Activated CD4-positive, alpha-beta memory T cell treated with anti-CD3 and anti-CD28 coated beads, Interleukin-2, amount 10 ng/mL, durations not matched to agents 7 days and 5 days (primary cell): Measurements from ENCODE around the gene S100A9. TPM values are rescaled to one million over a fixed set of nuclear protein-coding genes. Genes with fewer than 3 reads are reported as not detected.

Experiments used
- CTCF ChIA-PET: fragments of 350-600 bp; sonication (Branson Sonifier 250); formaldehyde crosslinking; loops from one replicate; lab custom pipeline; 2021; ENCODE audit warnings: antibody characterized with exemption, inconsistent platforms; lab: Charles Lee
- POLR2A ChIA-PET: fragments of 350-600 bp; sonication (Branson Sonifier 250); formaldehyde crosslinking; loops from one replicate; lab custom pipeline; 2021; ENCODE audit warnings: antibody characterized with exemption; lab: Charles Lee
- DNase-seq: peaks from one replicate; pipeline ENCODE4 v3.0.0-alpha.2; 2020
- H3K27ac Mint-ChIP-seq: one replicate; pipeline ENCODE4 v1.8.0; 2021; ENCODE audit warnings: mild to moderate bottlenecking, mixed read lengths
- H3K27me3 Mint-ChIP-seq: one replicate; pipeline ENCODE4 v1.8.0; 2021; ENCODE audit warnings: mixed read lengths
- H3K36me3 Mint-ChIP-seq: one replicate; pipeline ENCODE4 v1.8.0; 2021; ENCODE audit warnings: low read depth, mixed read lengths
- H3K4me1 Mint-ChIP-seq: one replicate; pipeline ENCODE4 v1.8.0; 2021; ENCODE audit warnings: mixed read lengths
- H3K4me3 Mint-ChIP-seq: one replicate; pipeline ENCODE4 v1.8.0; 2021; ENCODE audit warnings: mild to moderate bottlenecking, mixed read lengths
- H3K9me3 Mint-ChIP-seq: one replicate; pipeline ENCODE4 v1.8.0; 2021; ENCODE audit warnings: mixed read lengths
- total RNA-seq, 2 experiments: library from RNA; stranded (reverse); gene quantifications; one replicate each; pipeline ENCODE4 v1.2.3, GENCODE V29; 2021

The S100A9 gene
- total RNA-seq, 2 experiments from 2014 or later = 0.55 TPM; not detected in 1

DNA sequence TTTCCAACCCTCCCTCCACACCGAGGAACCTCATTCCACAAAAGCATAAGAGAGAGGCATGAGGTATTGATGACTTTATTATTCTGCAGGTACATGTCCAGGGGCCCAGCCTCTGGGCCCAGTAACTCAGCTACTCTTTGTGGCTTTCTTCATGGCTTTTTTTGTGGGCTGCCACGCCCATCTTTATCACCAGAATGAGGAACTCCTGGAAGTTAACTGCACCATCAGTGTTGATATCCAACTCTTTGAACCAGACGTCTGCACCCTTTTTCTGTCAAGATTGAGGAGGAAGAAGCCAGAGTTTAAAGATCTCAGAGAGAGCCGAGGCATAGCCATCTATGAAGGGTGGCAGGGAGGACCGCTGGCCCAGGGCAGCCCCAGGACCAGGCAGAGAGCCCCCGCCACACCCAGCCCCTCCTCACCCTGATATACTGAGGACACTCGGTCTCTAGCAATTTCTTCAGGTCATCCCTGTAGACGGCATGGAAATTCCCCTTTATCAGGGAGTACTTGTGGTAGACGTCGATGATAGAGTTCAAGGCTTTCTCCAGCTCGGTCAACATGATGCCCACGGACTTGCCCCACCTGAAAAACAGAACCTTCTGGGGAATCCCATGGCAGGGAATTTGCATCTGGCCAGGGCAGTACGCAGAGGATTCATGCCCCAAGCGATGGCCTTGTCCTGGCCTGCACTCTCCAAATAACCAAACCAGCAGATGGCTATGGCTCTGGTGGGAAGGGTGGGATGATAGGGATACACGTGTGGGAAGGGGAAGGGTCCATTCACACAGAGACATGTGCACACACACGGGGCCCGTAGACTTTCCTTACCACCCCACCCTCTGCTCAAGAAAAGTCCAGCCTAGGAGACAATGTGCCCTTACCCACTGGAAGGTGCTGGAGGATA, 32.6 kb downstream of the S100A9 start:
- no peaks in the 10 kb centered on the region for H3K36me3 Mint-ChIP-seq
- H3K4me3 Mint-ChIP-seq = no peak overlapping the region
- no peaks in the 10 kb centered on the region for H3K9me3 Mint-ChIP-seq
- H3K27me3 Mint-ChIP-seq = peaks cover 17% of the 10 kb centered on the region
- peaks cover 11% of the 10 kb centered on the region for H3K4me1 Mint-ChIP-seq
- no peak overlapping the region for H3K27ac Mint-ChIP-seq
- POLR2A ChIA-PET = no interaction called here
- CTCF ChIA-PET = no interaction called here
- no peak for DNase-seq

DNA sequence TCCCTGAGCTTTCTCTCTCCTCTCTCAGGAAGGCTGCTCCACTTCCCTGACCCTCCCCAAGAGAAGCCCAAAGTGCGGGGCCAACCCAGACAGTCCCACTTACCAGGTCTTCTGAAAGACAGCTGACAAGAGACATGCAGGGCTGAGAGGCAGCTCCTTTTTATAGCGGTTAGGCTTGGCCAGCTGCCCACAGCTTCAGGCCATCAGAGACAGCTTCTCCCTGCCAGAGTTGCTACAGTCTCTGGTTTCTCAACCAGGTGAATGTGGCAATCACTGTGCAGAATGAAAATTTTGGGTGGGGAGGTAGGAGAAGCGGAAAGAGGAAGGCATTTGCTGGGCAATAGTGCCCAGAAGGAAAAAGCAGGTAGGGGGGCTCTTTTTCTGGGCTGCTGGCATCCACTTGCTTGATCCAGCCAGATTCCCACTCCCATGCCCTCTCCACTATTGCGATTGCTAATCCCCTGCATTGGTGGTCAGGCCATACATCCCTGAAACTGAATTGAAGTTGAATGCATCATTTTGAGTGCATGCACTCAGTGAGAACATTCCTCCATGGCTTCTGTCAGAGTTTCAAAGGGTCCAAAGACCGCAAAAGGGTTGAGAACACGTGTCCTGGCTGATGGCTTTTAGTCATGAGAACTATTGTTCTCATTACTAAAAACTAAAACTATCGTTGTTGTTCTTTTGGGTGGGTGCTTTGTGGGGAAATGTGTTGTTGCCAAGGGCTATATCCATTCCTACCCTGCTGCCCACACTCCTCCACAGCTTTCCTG, 33.5 kb downstream of the S100A9 start, which contains the start of gene S100A8:
TSS of gene S100A8 (minus strand) at position 136 of the 773 bp plus-strand sequence. CDS start 538 bp downstream, outside the sequence.
- CTCF ChIA-PET = no interaction called here
- no peaks in the 10 kb centered on the region for H3K9me3 Mint-ChIP-seq

DNA sequence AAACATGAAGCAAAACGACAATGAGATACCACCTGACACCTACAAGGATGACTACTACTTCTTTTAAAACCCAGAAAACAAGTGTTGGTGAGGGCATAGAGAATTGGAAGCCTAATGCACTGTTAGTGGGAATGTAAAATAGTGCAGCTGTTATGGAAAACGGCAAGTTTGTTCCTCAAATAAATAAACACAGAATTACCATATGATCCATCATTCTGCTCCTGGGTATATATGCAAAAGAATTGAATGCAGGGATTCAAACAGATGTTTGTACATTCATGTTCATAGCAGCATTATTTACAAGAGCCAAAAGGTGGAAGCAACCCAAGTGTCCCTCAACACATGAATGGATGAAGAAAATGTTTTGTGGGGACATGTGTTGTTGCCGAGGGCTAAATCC, 34.6 kb downstream of the S100A9 start:
- H3K27me3 Mint-ChIP-seq = peaks cover 20% of the 10 kb centered on the region
- CTCF ChIA-PET = no interaction called here
- H3K27ac Mint-ChIP-seq = no peak overlapping the region
- no peak overlapping the region for H3K4me3 Mint-ChIP-seq
- no peaks in the 10 kb centered on the region for H3K36me3 Mint-ChIP-seq
- H3K4me1 Mint-ChIP-seq = no peaks in the 10 kb centered on the region
- POLR2A ChIA-PET = no interaction called here
- no peak for DNase-seq
- no peaks in the 10 kb centered on the region for H3K9me3 Mint-ChIP-seq

More for the DNA sequence above, 33.5 kb downstream of the S100A9 start, which contains the start of gene S100A8:
- H3K4me3 Mint-ChIP-seq = no peak within 1 kb of the TSS
- peaks cover 20% of the 10 kb centered on the region for H3K27me3 Mint-ChIP-seq
- H3K27ac Mint-ChIP-seq = no peak within 1 kb of the TSS
- H3K4me1 Mint-ChIP-seq = peaks cover 7% of the 10 kb centered on the region
- H3K36me3 Mint-ChIP-seq = no peaks in the 10 kb centered on the region
- POLR2A ChIA-PET = no interaction called here
- DNase-seq = no peak

DNA sequence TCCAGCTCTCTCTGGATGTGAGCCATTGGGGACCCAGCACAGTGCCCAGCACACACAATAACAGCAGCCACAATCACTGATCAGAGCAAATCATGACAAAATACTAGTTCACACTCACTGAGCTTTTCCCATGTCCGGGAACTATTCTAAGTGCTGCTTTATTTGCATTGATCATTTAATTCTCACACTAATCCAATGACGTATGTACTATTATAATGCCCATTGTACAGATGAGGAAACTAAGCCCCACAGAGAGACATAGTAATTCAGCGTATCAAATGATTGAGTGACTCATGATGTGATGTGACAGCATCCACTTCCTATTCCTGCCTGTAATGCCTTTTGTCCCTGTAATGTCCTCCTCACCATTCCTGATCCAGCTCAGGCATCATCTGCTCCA, 35.2 kb downstream of the S100A9 start:
- H3K27me3 Mint-ChIP-seq = peaks cover 20% of the 10 kb centered on the region
- H3K4me1 Mint-ChIP-seq = no peaks in the 10 kb centered on the region
- ChIA-PET CTCF (no interaction called here), POLR2A (no interaction called here)
- H3K27ac Mint-ChIP-seq = no peak overlapping the region
- H3K36me3 Mint-ChIP-seq = no peaks in the 10 kb centered on the region
- no peak overlapping the region for H3K4me3 Mint-ChIP-seq
- H3K9me3 Mint-ChIP-seq = no peaks in the 10 kb centered on the region
- no peak for DNase-seq

DNA sequence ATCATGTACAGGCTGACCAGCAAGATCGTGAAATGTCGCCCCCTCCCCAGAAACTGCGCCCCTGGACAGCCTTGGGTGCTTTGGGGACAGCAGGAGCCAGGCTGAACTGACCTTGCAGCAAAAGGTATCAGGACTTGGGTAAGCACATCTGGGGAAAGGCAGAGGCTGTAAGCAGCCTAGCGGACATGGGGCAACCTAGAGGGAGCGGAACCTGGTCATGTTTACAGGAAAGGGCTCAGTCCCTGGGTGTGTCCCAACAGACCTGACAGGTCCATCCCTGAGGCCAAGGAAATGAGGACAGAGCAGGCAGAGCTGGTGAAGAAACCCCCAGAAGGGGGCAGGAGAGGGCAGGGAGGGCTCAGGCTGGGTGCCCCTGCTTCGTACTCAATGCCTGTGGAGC, 36.3 kb downstream of the S100A9 start:
- ChIA-PET POLR2A (no interaction called here), CTCF (no interaction called here)
- no peak overlapping the region for H3K4me3 Mint-ChIP-seq
- H3K4me1 Mint-ChIP-seq = no peaks in the 10 kb centered on the region
- H3K36me3 Mint-ChIP-seq = no peaks in the 10 kb centered on the region
- no peaks in the 10 kb centered on the region for H3K9me3 Mint-ChIP-seq
- H3K27me3 Mint-ChIP-seq = peaks cover 20% of the 10 kb centered on the region
- DNase-seq = no peak
- H3K27ac Mint-ChIP-seq = no peak overlapping the region

DNA sequence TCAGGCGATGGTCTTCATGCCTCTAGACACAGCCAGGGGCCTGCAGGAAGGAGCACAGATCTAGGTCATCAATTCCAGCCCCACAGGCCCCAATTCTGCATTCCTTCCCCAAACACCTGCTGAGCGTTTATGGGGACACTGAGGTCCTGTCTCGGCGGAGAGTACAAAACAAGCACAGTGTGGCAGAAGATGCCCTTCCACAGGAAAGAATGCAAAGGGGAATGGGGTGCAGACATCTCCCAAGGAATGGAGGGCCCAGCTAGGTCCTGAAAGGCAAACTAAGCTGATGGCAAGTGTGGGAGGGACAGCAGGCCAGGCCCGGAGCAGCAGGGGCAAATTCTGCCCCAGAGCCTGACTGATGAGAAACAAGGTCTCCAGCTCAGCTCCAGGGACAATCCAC, 36.7 kb downstream of the S100A9 start:
- no peaks in the 10 kb centered on the region for H3K9me3 Mint-ChIP-seq
- no peak overlapping the region for H3K27ac Mint-ChIP-seq
- H3K4me3 Mint-ChIP-seq = no peak overlapping the region
- CTCF ChIA-PET = no interaction called here
- no peaks in the 10 kb centered on the region for H3K36me3 Mint-ChIP-seq
- H3K27me3 Mint-ChIP-seq = peaks cover 17% of the 10 kb centered on the region
- no peaks in the 10 kb centered on the region for H3K4me1 Mint-ChIP-seq
- POLR2A ChIA-PET = no interaction called here
- no peak for DNase-seq

DNA sequence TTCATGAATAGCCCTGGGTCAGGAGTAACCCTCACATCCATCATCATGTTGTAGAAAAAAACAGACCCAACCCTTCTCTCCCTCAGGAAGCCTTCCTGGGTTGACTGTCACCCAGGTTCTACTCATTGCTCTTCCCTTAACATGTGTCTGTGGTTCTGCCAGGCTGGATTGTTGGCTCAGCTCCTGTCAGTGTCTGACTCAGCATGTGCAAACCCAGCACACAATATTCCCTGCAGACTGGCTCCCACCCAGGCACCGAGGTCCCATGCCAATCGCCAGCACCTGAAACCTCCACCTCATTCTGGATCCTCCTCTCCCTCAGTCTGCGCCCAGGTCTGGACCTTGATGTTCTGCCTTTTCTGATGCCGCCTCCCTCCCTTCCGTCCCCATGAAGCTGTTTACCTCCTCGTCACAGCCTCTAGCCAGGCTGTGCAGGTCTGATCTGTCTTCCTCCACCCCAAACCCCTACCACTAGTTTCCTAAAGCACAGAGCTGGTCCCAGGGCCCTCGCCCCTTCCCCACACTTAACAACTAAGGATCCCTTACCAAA, 37.6 kb downstream of the S100A9 start:
- H3K27ac Mint-ChIP-seq = no peak overlapping the region
- POLR2A ChIA-PET = no interaction called here
- CTCF ChIA-PET = no interaction called here

DNA sequence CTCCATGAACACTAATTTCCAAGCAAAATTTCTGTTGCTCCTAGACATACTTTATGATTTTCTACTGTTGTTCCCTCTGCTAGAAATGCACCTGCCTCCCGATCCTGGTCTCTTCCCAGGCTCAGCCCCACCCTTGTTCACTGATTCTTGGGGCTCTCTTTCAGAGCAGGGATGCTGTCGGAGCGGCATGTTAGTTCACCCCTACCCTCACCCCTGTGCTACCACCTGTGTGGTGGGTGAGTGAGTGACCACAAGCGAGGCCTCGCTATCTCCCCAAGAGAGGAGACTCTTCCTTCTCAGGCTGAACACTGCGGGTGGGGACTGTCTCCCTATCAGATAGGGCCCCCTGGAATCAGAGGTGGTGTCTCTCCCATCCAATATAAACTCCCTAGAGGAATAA, 38.1 kb downstream of the S100A9 start:
- POLR2A ChIA-PET = no interaction called here
- Mint-ChIP-seq H3K27me3 (peaks cover 15% of the 10 kb centered on the region), H3K4me1 (no peaks in the 10 kb centered on the region), H3K4me3 (no peak overlapping the region), H3K27ac (no peak overlapping the region), H3K9me3 (no peaks in the 10 kb centered on the region), H3K36me3 (no peaks in the 10 kb centered on the region)
- DNase-seq = no peak
- CTCF ChIA-PET = no interaction called here

More for the DNA sequence above, 37.6 kb downstream of the S100A9 start:
- Mint-ChIP-seq H3K4me1 (no peaks in the 10 kb centered on the region), H3K36me3 (no peaks in the 10 kb centered on the region), H3K27me3 (peaks cover 15% of the 10 kb centered on the region), H3K4me3 (no peak overlapping the region), H3K9me3 (no peaks in the 10 kb centered on the region)
- DNase-seq = no peak

DNA sequence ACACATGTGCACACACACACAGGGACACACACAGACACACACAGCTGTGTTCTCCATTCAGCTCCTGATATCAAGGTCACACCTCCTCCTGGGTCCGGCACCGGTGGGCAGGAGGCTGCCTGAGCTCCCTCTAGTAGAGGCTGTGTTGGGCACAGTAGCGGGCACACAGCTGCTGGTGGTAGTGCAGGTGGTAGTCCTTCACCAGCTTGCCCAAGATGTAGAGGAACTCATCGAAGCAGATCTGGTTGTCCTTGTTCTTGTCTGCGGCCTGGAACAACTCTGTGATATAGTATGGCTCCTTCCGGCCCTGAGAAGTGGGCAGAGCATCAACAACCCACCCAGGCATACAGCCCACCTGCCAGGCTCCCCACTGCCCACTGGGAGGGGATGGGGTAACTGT, 38.8 kb downstream of the S100A9 start:
- no peaks in the 10 kb centered on the region for H3K36me3 Mint-ChIP-seq
- no peak overlapping the region for H3K27ac Mint-ChIP-seq
- DNase-seq = no peak
- H3K9me3 Mint-ChIP-seq = no peaks in the 10 kb centered on the region
- no peak overlapping the region for H3K4me3 Mint-ChIP-seq
- no peaks in the 10 kb centered on the region for H3K4me1 Mint-ChIP-seq
- ChIA-PET POLR2A (no interaction called here), CTCF (no interaction called here)
- peaks cover 16% of the 10 kb centered on the region for H3K27me3 Mint-ChIP-seq

DNA sequence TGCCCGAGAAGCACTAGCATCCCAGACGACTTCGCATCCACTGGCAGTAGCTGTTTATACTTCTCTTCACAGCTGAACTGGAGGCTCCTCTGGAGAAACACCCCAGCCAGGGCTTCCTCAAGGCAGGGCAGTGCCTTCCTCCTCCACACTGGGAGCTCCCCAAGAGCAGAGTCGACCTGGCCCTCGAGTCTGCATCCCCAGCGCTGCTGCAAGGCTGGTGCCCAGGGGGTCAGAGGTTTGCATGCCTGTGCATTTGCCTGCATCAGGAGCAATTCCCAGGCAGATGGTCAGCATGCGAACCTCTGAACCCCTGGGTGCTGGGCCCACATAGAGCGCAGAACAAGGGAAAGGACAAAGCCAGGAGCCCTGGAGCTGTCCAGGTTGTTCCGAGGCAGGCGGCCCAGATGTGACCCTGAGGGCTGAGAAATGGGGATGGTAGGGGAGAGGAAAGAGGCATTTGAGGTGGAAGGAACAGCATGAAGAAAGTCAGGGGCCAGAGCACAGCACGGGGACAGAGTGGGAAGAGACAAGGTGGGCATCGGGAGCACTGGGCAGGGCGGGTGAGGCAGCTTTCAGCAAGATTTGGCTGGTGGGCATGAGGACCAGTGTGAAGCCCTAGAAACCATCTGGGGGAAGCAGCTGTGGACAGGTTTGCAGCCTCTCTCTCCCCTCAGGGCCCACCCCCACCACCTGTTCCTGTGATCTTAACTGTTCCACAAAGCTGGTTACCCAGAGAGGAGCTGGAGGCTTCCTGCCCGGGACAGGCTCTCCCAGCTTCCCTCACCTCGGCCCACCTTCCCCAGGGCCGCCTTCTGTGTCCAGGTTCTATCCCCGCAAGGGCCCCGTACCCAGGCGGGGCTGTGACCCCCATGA, 39.6 kb downstream of the S100A9 start:
- H3K9me3 Mint-ChIP-seq = no peaks in the 10 kb centered on the region
- H3K4me3 Mint-ChIP-seq = no peak overlapping the region
- no peaks in the 10 kb centered on the region for H3K36me3 Mint-ChIP-seq
- CTCF ChIA-PET = no interaction called here
- POLR2A ChIA-PET = no interaction called here
- DNase-seq = no peak
- H3K4me1 Mint-ChIP-seq = no peaks in the 10 kb centered on the region
- H3K27me3 Mint-ChIP-seq = peaks cover 18% of the 10 kb centered on the region
- no peak overlapping the region for H3K27ac Mint-ChIP-seq

DNA sequence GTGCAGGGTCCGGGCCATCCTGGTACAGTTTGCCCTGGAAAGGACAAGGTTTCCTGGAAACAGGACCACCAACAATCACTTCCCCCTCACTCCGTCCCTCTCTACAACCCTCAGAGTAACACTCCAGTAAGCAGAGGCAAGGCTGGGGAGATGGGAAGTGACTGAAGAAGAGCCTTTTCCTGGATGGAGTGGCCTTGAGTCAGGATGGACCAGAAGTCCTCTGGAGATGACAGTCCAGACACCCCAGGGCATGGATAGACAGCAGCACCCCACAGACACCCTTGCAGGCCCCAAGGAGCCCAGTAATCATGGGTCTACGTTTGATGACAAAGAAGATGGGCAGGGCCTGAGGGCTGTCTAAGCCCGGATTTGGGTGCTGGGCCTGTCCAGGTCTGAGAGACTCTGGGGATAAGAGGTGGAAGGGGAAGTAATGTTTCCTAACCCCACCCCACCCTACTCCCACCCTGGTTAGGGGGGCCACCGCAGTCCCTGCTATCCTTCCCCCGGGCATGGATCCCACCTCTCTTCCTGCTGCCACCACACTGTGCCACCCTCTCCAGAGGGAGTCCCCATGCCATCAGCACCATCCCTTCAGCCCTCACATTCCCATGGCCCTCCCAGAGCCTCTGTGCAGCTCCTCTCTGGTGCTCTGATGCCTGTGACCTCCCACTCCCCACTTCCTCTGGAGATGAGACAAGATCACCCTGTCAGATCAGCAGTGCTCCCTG, 40.4 kb downstream of the S100A9 start:
- no peaks in the 10 kb centered on the region for H3K36me3 Mint-ChIP-seq
- no peak overlapping the region for H3K4me3 Mint-ChIP-seq
- no peak for DNase-seq
- H3K4me1 Mint-ChIP-seq = no peaks in the 10 kb centered on the region
- peaks cover 15% of the 10 kb centered on the region for H3K27me3 Mint-ChIP-seq
- H3K9me3 Mint-ChIP-seq = no peaks in the 10 kb centered on the region
- no peak overlapping the region for H3K27ac Mint-ChIP-seq
- ChIA-PET POLR2A (no interaction called here), CTCF (no interaction called here)

DNA sequence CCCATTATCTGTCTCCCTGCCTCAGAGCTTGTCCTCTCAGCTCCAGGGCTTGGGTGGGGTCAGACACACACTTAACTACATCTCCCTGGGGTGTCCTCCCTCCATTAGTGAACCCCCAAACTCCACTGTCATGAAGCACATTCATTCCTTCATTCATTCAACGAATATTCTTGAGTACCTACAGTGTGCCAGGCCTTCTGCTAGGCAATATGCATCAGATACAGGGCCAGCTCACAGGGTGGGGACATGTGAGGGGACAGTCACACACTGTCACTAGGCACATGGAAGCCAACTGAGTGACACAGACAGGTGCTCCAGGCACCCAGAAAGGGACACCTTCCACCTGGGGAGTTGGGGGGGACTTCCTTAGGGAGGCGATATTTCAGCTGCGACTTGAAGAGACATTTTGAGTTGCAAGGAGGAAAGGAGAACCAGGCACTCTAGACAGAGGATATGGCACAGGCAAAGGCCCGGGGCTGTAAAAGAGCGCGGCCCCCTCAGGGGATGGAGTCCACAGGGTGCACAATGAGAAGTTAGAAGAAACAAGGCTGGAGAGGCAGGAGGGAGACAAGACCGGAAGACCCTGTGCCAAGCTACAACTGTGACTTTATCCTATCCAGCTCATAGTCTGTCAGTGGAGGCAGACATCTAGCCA, 41.9 kb downstream of the S100A9 start:
- POLR2A ChIA-PET = no interaction called here
- peaks cover under 1% of the 10 kb centered on the region for H3K4me1 Mint-ChIP-seq
- no peak for DNase-seq
- H3K27ac Mint-ChIP-seq = no peak overlapping the region
- no peaks in the 10 kb centered on the region for H3K9me3 Mint-ChIP-seq
- CTCF ChIA-PET = interaction anchor here (1.7 kb wide), 1 partner anchor 95 kb away, joined by 7 read pairs; no protein-coding TSS in a partner anchor
- no peaks in the 10 kb centered on the region for H3K36me3 Mint-ChIP-seq
- H3K4me3 Mint-ChIP-seq = no peak overlapping the region
- H3K27me3 Mint-ChIP-seq = peaks cover 15% of the 10 kb centered on the region
